GM18499 (cell line): ENCODE measurements around the gene PRR5L.

ENCODE experiments used
- ATAC-seq: cut with Tn5 transposase; IDR thresholded peaks from one replicate; pipeline ENCODE4 v1.9.1; 2021; ENCODE audit warnings: moderate number of reproducible peaks; ENCODE audit not compliant: insufficient read depth, unreplicated experiment

Gene PRR5L

DNA sequence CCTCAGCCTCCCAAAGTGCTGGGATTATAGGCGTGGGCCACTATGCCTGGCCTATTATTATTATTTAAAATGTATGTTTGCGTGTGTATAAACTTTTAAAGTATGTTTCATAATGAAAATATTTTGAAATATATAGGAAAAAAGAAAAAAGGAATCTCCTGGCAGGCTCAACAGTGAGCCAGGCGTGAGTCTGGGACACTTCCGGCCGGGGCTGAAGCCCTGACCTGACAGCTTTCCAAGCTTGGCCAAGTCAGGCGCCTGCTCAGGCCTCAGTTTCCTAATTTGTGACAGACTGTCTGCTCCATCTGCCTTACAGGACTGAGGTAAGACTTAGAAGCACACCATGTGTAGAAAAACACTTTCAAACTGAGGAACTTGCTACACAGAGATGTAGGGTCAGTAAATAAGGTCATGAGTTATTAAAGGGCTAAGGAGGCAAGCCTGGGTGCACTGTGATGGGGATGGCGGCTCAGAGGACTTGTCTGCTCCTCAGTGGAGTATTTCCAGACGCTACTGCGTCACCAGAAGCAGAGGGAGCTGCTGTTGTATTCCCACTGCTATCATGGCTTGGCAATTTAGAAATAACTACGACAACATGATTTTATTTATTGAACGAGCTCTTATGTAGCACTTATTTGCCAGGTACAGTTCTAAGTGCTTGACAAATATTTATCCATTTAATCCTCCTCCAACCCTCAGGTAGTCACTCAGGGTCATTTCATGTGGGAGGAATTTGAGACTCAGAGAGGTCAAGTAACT lies 100.1 kb downstream of the PRR5L start:
- ATAC-seq: no peak

DNA sequence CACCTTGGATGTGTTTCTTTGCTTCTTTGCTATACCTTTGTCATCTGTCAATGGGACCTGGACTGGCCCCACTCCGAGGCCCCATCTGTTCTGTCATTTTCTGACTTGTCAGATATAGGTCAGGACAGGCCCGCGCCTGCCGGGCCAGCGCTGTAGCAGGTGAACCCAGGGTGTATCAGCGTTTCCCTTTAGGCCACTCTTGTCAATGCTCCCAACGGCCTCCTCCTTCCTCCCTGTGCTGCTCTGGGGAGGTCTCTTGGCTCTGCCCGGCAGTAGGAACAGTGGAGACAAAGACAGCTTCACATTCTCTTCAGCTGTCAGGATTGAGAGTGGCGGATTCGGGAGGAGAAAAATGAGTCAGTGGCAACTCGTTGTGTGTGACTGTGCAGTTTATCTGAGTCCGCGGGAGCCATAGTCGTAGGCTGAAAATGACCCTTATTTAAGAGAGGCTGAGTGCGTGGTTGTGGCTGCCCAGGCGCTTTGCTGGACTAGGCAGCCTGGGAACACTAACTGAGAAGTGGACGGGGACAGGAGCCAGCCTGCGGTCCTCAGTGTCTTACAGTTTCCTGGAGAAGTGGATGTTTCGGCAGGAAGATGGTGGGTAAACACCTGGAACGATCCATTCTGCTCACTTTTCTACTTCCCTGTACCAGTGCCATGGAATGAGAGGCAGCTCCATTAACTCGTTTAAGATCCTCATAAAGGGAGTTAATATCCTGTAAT lies 102.3 kb downstream of the PRR5L start:
- ATAC-seq: no peak

DNA sequence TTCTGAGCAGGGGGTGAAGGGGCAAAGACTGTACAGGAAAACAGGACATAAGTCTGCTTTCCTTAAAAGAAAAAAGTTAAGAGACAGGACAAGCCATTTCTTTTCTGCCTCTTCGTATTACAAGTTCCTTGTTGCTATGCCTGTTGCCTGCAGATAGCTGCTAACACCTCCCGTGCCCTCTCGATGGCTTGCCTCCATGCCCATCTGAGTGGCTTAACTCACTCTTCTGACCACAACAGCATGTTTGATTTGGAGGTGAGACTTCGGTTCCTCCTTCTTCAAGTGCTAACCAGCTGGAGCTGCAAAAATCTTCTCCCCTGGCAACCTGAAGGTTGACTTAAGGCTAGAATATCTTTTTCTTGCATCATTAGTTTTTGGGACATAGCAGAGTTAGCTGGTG lies 103.1 kb downstream of the PRR5L start:
- ATAC-seq: no peak

DNA sequence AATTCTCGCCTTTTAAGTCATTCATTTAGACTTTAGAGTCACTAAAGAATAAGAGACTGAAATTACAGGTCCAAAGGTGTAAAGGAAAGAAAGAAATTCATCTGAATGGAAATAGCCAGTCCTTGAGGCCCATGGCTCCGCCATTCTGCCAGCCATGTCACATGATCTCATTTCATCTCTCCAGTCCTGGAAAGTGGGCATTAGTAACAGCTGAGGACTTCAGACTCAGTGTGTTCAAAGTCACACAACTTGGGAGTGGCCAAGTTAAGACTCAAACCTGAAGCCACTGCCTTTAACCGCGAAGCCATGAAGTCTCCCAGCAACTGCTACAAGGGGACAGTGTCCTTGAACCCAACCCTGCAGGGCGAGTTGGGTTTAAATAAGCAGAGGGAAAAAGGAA lies 103.7 kb downstream of the PRR5L start:
- ATAC-seq: no peak

DNA sequence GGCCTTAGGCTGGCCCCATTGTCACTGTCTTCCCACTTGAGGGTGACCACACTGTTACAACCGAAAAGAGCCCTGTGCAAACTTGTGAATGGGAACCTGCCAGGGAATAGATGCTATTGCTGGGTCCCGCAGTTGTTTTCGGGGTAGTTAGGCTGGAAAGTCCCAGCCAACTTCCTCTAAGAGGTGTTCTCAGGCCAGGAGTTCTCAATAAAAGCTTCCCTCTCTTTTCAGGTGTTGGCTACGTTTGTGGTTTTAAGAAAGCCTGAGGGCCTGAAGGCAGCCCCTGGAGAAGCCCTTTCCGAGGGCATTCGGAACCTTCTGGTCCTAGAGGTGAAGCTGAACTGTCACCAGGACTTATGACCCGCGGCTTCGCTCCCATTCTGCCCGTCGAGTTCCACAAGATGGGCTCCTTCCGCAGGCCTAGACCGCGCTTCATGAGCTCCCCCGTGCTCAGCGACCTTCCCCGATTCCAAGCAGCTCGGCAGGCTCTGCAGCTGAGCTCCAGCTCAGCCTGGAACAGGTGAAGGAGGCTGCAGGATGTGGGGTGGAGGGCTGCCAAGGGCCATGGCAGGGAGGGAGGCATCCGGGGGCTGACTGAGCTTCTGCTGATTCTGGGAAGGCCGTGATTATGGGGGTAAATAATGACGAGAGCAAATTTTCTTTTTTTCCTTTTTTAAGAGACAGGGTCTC lies 104.8 kb downstream of the PRR5L start:
- no peak for ATAC-seq

DNA sequence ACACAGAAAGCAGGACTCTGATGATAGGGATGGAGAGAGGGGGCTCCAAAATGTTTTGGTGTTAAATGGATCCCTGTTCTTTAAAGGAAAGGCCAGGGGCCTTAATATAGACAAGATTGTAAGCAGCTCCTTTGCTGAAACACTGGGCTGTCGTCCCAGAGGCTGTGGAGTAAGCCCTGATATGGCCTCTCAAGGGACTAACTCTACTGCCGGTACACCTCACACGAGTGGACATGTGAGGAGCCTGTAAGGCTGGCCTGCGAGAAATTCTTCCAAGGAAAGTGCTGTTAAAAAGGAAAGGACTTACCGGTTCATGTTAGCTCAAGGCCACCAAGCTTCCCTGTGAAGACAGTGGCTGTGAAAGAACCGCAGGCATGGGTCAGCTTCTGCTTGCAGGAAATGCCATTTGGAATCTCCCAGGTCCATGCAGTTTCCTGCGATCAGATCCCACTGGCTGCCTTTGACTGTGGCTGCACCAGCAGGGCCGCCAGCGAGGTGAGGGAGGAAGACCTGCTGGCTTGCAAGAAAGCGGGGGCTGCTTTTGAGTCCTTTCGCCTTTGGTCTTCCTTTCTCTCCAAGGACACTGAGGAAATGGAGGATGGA lies 106.6 kb downstream of the PRR5L start:
- no peak for ATAC-seq

DNA sequence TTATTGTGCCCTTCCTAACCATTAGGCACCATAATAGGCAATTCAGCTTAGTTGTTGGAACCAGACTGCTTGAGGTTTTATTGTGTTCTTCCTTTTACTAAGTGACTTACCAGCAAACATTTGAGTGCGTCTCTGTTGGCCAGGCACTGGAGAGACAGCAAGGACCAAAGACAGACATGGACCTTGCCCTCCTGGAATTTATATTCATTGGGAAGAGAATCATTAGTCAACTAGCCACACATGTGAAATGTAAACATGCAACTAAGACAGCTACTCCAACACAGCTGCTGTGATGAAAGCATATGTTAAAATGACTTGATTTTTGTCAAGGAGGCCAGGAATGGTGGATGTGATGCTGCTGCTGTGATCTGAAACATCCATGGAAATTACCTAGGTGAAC lies 107.6 kb downstream of the PRR5L start:
- no peak for ATAC-seq

DNA sequence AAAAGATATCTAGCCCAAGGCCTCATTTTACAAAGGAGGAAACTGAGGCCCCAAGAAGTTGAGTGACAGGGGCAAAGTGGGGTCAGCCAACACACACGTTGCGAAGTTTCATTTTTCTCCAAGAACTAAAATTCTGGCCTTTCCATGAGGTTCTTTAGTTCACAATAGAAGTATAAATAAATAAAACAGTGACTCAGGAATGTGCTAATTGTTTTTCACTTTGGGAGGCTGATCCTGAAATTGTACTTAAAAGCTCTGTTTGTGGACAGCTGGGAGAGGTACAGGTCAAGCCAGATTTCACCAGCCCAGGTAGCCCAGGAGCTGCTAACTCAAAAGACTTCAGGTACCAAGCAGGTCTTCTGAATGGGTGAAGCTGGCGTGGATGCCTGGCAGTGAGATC lies 108.7 kb downstream of the PRR5L start:
- no peak for ATAC-seq

DNA sequence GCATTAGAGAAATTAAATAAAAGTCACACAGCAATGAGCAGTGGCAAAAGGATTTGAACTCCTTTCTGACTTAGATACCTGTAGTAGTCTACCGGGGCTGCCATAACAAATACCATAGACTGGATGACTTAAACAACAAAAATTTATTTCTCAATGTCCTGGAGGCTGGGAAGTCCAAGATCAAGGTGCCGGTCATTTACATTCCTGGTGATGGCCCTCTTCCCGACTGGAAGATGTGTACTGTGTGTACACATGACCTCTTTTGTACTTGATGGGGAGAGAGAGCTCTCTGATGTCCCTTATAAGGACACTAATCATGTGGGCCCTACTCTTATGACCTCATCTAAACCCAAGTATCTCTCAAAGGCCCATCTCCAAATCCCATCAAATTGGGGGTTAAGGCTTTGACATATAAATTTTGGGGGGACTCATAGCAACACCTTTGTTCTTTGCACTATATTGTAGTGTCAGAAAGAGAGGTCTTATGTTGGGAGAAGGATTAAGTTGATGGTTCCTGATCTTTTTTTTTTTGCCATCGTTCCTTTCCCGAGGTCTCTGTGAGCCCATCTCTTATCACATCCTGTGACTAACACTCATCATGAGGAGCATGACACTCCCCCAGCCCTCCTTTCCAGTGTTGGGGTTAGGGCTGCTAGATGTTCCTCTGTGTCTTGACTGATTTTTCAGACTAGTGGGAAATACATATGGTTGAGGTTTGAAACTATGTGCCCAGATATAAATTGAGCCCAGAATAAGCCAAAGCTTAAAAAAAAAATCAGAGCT lies 109.7 kb downstream of the PRR5L start:
- no peak for ATAC-seq

DNA sequence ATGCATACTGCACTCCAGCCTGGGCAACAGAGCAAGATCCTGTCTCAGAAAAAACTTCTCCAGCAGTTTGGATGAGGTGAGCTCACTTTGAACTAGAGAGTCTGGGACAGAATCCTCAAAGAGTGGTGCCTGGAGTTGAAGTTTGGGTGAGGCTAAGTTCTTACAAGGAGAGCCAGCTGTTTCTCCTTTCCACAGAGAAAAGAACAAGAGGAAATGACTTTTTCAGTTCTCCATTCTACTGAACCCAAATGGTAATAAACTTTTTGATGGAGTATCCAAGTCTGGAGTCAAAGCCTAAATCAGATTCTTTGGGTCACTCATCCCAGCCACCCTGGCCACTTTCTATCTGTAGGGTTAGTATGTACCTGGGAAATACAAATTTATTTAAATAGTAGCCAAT lies 111.3 kb downstream of the PRR5L start:
- no peak for ATAC-seq

DNA sequence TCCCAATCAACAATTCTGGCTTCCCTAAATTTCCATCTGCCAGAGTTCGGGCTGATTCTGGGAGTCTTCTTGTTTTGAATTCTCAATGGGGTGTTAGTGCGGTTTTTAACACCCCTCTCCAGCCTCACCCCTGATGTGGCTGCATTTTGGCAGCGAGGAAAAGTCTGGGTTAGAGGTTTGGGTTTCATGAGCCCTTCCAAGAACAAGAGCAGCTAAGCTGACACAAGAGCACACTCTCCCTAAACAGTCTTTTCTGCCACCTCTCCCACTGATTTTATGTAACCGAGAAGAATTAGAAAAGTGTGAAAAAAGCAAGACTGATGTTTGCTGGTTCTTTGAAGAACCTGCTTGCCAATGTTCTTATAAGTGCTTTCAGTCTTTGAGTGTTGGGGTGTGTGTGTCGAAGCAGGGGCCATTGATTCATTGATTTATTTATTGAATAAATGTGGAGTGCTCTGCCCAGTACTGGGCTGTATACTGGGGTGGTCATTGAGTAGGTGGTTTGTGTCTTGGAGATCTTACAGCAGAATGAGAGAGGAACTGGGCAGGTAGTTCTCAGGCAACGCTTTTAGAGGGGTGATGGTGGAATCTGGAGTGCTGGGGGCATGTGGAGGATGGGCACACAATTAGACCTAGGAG lies 112.5 kb downstream of the PRR5L start:
- ATAC-seq: no peak

DNA sequence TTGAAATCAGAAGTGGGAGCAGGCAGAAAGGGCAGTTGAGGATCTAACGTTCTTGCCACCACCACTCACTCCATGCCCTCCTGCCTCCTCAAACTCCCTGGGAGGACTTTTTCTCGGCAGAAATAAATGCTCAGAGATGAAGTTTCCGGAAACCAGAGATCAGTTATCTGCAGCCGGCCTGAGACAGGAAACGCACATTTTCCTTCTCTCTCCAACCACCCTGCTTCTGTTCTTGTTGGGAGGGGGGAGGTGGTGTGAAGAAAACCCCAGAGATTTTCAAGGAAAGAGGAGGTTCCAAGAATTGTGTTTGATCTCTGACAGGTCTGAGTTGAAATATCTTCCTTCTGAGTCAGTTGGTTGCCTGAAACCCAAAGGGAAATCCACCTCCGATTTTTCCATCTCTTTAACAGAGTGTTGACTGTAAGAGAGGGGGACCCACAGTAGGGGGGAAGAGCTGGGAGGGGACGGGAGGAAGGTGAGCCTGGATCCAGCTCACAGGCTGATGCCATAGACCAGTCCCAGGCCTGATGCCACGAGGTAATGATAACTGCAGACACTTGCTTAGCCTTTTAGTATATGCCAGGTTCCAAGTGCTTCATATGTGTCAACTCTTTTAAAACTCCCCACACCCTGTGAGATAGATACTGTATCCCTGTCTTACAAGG lies 113.2 kb downstream of the PRR5L start:
- no peak for ATAC-seq

DNA sequence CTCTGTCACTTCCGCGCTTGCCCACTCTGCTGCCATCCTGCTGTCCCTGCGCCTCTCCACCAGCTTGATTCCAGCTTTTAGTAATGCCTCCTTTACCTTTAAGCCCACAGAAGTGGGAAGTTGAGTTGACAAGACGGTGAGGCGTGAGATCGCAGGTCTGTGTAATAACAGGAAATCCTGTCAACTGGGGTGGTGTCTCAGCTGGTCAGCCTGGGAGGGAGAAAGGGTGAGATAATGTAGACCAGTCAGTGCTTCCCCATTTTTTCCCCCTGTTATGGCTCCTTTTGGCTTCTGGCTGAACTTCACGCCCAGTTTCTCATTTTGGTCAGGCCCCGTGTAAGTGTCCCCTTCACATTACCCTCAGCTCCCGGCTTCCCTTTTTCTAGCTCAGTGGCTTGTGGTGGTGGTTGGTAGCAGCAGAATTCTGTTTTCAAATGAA lies 115.1 kb downstream of the PRR5L start:
- ATAC-seq: peak; percentile 66

DNA sequence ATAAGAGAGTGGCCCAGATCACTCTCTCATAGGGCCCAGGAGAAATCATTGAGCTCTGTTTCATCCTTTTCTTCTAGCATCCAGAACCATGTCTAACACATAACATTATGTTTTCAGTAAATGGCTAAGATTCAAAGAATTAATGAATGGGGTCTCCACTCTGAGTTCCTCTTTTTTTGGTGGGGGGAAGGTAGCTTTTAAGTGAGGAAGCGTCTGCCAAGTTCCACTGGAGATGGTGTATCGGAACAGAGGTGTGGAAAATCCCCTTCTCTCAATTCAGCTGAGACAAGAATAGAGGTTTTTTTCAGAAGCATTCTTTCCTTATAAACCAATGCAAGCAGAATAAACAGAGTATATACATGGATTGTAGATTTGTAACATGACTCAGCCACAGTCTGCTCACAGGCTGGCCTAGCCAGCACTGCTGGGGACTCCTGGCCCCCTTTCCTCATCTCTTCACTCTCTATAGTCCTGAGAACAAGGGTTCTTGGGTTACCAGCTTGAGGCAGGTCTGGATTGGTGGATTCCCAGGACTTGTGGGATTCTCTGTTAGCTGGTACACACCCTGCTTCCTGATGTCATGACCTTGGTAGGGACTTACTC lies 116.8 kb downstream of the PRR5L start:
- ATAC-seq: no peak

DNA sequence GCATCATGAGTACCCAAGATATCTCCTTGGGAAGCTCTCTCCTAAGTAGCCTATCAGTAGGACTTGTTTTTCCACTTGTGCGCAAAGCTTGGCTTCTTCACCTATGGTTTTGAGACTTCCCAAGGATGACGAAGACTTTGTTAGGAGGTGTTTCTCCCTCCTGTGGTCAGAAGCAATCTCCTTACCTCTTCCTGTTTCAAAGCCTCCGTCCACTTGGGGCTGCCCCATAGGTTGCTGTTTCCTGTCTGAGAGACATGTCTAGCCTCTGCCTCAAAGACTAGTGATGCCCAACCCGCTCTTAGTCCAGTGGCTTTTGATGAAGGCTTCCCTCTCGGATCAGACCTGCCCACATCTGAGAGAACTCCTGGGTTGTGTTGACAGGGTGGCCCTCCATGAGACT lies 121.1 kb downstream of the PRR5L start:
- ATAC-seq: no peak

DNA sequence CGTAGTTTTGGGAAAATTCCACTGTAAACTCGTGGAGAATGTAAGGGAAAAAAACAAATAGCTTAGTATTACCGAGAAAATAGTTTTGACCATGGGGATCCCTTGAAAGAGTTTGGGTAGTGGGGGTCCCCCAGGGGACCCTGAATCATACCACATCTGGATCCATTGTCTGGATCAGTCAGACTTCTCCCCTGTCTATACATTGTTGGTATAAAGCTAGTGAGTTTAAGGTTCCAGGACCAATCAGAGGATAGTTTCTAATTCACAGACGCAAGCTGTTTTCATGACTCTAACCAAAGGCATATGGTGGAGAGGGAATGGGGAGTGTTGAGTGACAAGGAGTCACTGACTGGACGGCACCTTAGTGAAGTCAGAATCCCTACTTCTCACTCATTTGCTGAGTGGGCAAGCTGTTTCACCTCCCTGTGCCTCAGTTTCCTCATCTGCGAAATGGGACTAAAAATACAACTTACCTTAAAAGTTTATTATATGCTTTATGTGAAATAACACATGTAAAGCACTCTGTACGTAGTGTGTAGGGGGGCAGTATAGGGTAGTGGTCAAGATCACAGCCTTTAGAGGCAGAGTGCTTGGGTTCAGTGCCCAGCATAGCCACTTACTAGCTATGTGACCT lies 123.8 kb downstream of the PRR5L start:
- ATAC-seq: no peak

DNA sequence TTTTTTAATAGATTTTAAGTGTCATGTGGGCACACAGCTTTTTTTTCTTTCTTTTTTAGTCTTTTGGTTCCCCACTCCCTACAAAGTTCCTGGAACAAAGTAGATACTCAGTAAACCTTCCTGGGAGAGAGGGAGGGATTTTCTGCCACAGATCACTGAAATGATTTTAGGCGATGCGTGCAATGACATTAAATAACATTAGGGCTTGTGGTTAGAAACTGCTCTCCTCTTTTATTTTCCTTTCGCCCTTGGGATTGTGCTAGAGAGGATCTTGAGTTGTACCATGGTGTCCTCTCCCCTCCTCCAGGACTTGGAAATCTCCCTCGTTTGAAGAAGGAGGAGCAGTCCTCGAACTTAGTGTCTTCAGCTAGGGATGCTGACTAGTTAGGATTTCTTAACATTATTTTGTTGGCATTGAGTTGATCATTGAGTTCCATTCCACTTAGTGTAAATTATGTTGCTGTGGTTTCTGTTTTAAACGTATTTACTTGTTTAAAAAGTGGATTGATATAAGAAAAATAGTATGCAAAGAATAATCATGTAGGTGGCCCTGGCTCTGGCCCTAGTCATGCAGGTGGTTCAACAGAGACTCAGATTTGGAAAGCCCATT lies 125.6 kb downstream of the PRR5L start:
- ATAC-seq: no peak

DNA sequence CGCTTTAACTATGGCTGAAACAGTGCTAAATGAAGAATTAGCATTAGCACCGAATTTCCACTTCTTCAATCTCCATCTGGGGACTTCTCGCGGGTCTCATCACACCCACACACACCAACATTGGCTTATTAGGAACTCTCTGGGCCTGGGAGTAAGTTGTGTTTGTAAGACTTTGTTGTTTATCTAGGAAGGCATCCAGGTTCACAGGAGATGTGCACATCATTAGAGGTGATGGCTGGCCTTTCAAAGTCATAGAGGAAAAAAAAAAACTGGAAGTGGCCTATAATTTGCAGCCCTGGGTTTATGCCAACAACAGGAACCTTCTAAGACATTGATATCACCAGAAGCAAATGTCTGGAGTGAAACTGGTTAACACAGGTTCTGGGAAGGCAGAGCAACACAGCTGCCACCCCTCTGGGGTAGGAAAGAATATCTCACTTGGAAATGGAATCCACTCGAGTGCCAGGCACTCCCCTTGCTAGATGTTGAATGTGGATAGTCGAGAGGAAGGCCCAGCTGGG lies 129.5 kb downstream of the PRR5L start:
- ATAC-seq: no peak
